Upper lobe of right lung (tissue), 1 donor: ENCODE data around the gene SCN4B. TPM values are rescaled to one million over a fixed set of nuclear protein-coding genes. Genes with fewer than 3 reads are reported as not detected.

Experiments
- ATAC-seq: fragments of 200-7000 bp; cut with Tn5 transposase; one replicate; pipeline ENCODE4 v1.9.1; 2020; ENCODE audit warnings: mild to moderate bottlenecking, moderate library complexity
- DNase-seq: peaks from one replicate; pipeline ENCODE4 v3.0.0-alpha.2; 2020
- H3K27ac ChIP-seq: fragments of 200-600 bp; one replicate; pipeline ENCODE4 v1.8.0; 2022
- H3K27me3 ChIP-seq: fragments of 200-600 bp; one replicate; pipeline ENCODE4 v1.8.0; 2022; ENCODE audit warnings: mild to moderate bottlenecking
- H3K36me3 ChIP-seq: fragments of 200-600 bp; one replicate; pipeline ENCODE4 v1.8.0; 2022
- H3K4me1 ChIP-seq: fragments of 200-600 bp; one replicate; pipeline ENCODE4 v1.8.0; 2022
- H3K4me3 ChIP-seq: fragments of 200-600 bp; one replicate; pipeline ENCODE4 v1.8.0; 2022; ENCODE audit warnings: mild to moderate bottlenecking
- H3K9me3 ChIP-seq: fragments of 200-600 bp; one replicate; pipeline ENCODE4 v1.8.0; 2022
- CTCF ChIP-seq: fragments of 200-600 bp; IDR thresholded peaks from one replicate; pipeline ENCODE4 v1.8.0; 2022; ENCODE audit warnings: antibody characterized with exemption
- intact Hi-C: fragments of 100-400 bp; cut with DNase I; formaldehyde crosslinking; loops from one replicate; pipeline ENCODE4 v1.11.0; 2022
- total RNA-seq: library from RNA; stranded (reverse); fragmentation: NEBNext Ultra II Directional; extraction: Animal tissue kit (Norgen Biotek cat#: 25700); gene quantifications from one replicate; pipeline ENCODE4 v1.2.1, GENCODE V29; 2021
- donor health status: DM: no; HTN: yes; CAD: no; lungs with severe emphysema.

The SCN4B gene
- total RNA-seq, 1 donor from 2014 or later, result 7.2 TPM

GRCh38 chr11:118166641-118167040 is 14.0 kb upstream of the SCN4B start:
- ATAC-seq (no peak), DNase-seq (no peak)
- Histone ChIP-seq H3K36me3 (no peaks in the 10 kb centered on the region), H3K9me3 (no peaks in the 10 kb centered on the region), H3K4me1 (peaks cover 4% of the 10 kb centered on the region), H3K27me3 (no peaks in the 10 kb centered on the region), H3K4me3 (no peak overlapping the region), H3K27ac (no peak overlapping the region)
- intact Hi-C loops, result no loop called here
- no peak for TF ChIP-seq CTCF

- DNase-seq (no peak), ATAC-seq (no peak)
- no peaks in the 10 kb centered on the region for H3K36me3 ChIP-seq
- intact Hi-C loops, result no loop called here
- TF ChIP-seq CTCF, result no peak
- H3K9me3 ChIP-seq, result no peaks in the 10 kb centered on the region
- H3K27me3 ChIP-seq, result no peaks in the 10 kb centered on the region
- no peak overlapping the region for H3K27ac ChIP-seq
- H3K4me3 ChIP-seq, result no peak overlapping the region
- H3K4me1 ChIP-seq, result no peaks in the 10 kb centered on the region
Measured at GRCh38 chr11:118164885-118165284, 12.3 kb upstream of the SCN4B start.

GRCh38 chr11:118163494-118163893 is 10.9 kb upstream of the SCN4B start:
- no peak for DNase-seq
- ATAC-seq, result no peak
- TF ChIP-seq CTCF, result no peak
- Histone ChIP-seq H3K36me3 (no peaks in the 10 kb centered on the region), H3K27ac (no peak overlapping the region), H3K4me1 (no peaks in the 10 kb centered on the region), H3K9me3 (no peaks in the 10 kb centered on the region), H3K27me3 (no peaks in the 10 kb centered on the region), H3K4me3 (no peak overlapping the region)
- intact Hi-C loops, result no loop called here

- intact Hi-C loops, result no loop called here
- no peaks in the 10 kb centered on the region for H3K36me3 ChIP-seq
Measured at GRCh38 chr11:118162846-118163245, 10.2 kb upstream of the SCN4B start.

GRCh38 chr11:118161786-118162185 is 9.2 kb upstream of the SCN4B start:
- Histone ChIP-seq H3K9me3 (no peaks in the 10 kb centered on the region), H3K27me3 (peaks cover 6% of the 10 kb centered on the region), H3K4me1 (no peaks in the 10 kb centered on the region), H3K27ac (no peak overlapping the region), H3K36me3 (no peaks in the 10 kb centered on the region), H3K4me3 (no peak overlapping the region)
- intact Hi-C loops, result no loop called here
- TF ChIP-seq CTCF, result no peak
- DNase-seq (no peak), ATAC-seq (no peak)

More at GRCh38 chr11:118162846-118163245, 10.2 kb upstream of the SCN4B start:
- no peak overlapping the region for H3K27ac ChIP-seq
- TF ChIP-seq CTCF, result no peak
- DNase-seq (no peak), ATAC-seq (no peak)
- H3K4me1 ChIP-seq, result no peaks in the 10 kb centered on the region
- H3K27me3 ChIP-seq, result no peaks in the 10 kb centered on the region
- no peak overlapping the region for H3K4me3 ChIP-seq
- no peaks in the 10 kb centered on the region for H3K9me3 ChIP-seq
